ENCODE measurements around the gene CYP3A7.
"Not testable (repeated sequence)": the region's sequence is repeated elsewhere in the genome, so short reads cannot be mapped to it uniquely, and the experiment has no call there.

CYP3A7 gene

DNA sequence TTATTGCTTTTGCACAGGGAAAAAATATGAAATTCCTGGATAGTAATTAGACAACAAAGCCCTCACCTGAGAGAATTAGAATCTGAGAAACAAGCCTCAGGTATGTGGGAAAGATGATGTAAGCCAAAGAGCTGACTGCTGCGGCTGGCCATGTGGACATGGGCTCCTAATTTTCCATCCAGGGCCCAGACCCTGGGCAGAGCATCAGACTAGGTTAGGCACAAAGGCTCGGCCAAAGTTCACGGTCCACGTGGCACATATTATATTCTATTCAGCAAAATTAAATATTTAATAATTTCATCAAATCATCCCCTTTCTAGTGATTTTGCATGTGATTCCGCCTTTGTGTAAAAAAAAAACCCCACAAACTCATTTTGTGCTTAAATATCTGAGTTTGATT lies 43.9 kb upstream of the CYP3A7 start:
- peaks cover 38% of the 10 kb centered on the region for H3K27me3 Mint-ChIP-seq (ENCODE audit: low read depth, poor library complexity)
- H3K36me3 Mint-ChIP-seq (ENCODE audit: low read depth) = no peaks in the 10 kb centered on the region
- no peaks in the 10 kb centered on the region for H3K4me1 Mint-ChIP-seq
- H3K4me3 Mint-ChIP-seq = no peak overlapping the region
- H3K9me3 Mint-ChIP-seq = peaks cover 8% of the 10 kb centered on the region
- TF ChIP-seq, protein P1, sequence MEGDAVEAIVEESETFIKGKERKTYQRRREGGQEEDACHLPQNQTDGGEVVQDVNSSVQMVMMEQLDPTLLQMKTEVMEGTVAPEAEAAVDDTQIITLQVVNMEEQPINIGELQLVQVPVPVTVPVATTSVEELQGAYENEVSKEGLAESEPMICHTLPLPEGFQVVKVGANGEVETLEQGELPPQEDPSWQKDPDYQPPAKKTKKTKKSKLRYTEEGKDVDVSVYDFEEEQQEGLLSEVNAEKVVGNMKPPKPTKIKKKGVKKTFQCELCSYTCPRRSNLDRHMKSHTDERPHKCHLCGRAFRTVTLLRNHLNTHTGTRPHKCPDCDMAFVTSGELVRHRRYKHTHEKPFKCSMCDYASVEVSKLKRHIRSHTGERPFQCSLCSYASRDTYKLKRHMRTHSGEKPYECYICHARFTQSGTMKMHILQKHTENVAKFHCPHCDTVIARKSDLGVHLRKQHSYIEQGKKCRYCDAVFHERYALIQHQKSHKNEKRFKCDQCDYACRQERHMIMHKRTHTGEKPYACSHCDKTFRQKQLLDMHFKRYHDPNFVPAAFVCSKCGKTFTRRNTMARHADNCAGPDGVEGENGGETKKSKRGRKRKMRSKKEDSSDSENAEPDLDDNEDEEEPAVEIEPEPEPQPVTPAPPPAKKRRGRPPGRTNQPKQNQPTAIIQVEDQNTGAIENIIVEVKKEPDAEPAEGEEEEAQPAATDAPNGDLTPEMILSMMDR (IDR thresholded peaks at IDR 0.05) = no peak
- no peak overlapping the region for H3K27ac Mint-ChIP-seq
- no peak for DNase-seq

DNA sequence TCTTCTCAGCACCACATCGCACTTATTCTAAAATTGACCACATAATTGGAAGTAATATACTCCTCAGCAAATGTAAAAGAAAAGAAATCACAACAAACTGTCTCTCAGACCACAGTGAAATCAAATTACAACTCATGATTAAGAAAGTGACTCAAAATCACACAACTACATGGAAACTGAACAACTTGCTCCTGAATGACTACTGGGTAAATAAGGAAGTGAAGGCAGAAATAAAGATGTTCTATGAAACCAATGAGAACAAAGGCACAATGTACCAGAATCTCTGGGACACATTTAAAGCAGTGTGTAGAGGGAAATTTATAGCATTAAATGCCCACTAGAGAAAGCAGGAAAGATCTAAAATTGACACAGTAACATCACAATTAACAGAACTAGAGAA lies 38.4 kb upstream of the CYP3A7 start:
- H3K27ac Mint-ChIP-seq, DNase-seq: not testable (repeated sequence)

DNA sequence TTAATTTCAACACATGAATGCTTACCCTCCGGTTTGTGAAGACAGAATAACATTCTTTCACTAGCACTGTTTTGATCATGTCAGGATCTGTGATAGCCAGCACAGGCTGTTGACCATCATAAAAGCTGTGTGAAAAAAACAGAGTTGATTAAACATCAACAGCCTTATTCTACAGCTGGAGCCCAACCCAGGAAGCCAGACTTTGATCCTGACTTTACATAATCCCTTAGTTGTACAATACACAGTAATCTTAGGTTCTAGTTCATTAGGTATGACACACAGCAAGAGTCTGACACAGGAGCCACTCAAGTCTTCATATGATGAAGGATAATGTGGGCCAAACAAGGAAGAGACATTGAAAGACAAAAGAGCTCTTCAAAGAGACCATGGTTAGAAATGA lies 37.6 kb upstream of the CYP3A7 start:
- DNase-seq = no peak
- Mint-ChIP-seq H3K27ac (no peak overlapping the region), H3K4me1 (no peaks in the 10 kb centered on the region), H3K4me3 (no peak overlapping the region), H3K36me3 (ENCODE audit: low read depth) (no peaks in the 10 kb centered on the region), H3K27me3 (ENCODE audit: low read depth, poor library complexity) (peaks cover 39% of the 10 kb centered on the region), H3K9me3 (peaks cover 8% of the 10 kb centered on the region)
- TF ChIP-seq, protein P1 (IDR thresholded peaks at IDR 0.05) = no peak

More for the DNA sequence above, 38.4 kb upstream of the CYP3A7 start:
- H3K27me3 Mint-ChIP-seq (ENCODE audit: low read depth, poor library complexity) = peaks cover 43% of the 10 kb centered on the region
- H3K36me3 Mint-ChIP-seq (ENCODE audit: low read depth); H3K4me1 Mint-ChIP-seq; H3K9me3 Mint-ChIP-seq; H3K4me3 Mint-ChIP-seq: not testable (repeated sequence)

DNA sequence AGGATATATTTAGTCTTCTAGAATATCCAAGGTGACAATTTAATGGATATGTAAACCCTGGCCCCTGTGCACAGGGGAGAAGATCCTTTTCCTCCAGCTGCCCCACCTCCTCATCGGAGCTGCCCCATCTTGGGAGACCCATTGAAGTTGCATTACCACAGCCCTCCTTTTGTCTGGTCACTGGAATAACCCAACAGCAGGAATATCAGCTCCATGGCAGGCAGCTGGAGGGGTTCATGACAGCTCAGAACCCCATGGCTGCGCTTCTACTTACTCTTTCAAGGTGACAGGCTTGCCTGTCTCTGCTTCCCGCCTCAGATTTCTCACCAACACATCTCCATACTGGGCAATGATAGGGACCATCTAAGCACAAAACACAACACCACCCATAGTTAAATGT lies 34.5 kb upstream of the CYP3A7 start:
- not testable (repeated sequence) for H3K36me3 Mint-ChIP-seq (ENCODE audit: low read depth); H3K9me3 Mint-ChIP-seq; H3K27ac Mint-ChIP-seq; DNase-seq; H3K4me1 Mint-ChIP-seq; H3K4me3 Mint-ChIP-seq
- H3K27me3 Mint-ChIP-seq (ENCODE audit: low read depth, poor library complexity) = peaks cover 29% of the 10 kb centered on the region

DNA sequence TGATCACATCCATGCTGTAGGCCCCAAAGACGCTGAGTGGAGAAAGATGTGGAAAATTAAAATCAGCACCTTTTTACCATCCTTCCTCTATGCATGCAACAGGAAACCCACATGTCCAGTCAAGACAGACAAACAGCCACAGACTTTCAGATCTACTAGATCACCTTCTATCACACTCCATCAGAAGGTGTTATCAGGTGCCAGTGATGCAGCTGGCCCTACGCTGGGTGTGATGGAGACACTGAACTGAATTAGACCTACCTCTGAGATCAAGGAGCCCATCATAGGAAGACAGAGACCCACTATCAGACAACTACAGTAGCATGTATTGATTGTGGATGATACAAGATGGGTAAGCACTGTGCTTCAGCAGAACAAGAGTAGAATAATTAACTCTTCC lies 33.5 kb upstream of the CYP3A7 start:
- Mint-ChIP-seq H3K9me3 (no peaks in the 10 kb centered on the region), H3K4me3 (no peak overlapping the region), H3K4me1 (no peaks in the 10 kb centered on the region), H3K27me3 (ENCODE audit: low read depth, poor library complexity) (peaks cover 20% of the 10 kb centered on the region), H3K36me3 (ENCODE audit: low read depth) (no peaks in the 10 kb centered on the region), H3K27ac (no peak overlapping the region)
- no peak for DNase-seq
- TF ChIP-seq, protein P1 (IDR thresholded peaks at IDR 0.05) = no peak

DNA sequence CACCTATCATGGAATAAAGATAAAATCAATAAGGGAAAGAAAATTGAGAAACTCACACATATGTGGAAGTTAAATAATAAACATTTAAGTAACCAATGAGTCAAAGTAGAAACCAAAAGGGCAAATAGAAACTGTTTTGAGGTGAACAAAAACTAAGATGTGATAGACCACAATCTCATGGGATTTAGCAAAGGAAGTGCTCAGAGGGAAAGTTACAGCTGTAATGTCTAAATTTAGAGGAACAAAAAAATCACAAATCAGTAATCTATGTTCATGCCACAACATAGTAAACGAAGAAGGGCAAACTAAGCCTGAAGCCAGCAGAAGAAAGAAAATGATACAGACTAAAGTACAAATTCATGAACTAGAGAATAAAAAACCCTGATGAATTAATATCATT lies 32.7 kb upstream of the CYP3A7 start:
- Mint-ChIP-seq H3K4me3 (no peak overlapping the region), H3K27me3 (ENCODE audit: low read depth, poor library complexity) (peaks cover 17% of the 10 kb centered on the region), H3K36me3 (ENCODE audit: low read depth) (no peaks in the 10 kb centered on the region)

DNA sequence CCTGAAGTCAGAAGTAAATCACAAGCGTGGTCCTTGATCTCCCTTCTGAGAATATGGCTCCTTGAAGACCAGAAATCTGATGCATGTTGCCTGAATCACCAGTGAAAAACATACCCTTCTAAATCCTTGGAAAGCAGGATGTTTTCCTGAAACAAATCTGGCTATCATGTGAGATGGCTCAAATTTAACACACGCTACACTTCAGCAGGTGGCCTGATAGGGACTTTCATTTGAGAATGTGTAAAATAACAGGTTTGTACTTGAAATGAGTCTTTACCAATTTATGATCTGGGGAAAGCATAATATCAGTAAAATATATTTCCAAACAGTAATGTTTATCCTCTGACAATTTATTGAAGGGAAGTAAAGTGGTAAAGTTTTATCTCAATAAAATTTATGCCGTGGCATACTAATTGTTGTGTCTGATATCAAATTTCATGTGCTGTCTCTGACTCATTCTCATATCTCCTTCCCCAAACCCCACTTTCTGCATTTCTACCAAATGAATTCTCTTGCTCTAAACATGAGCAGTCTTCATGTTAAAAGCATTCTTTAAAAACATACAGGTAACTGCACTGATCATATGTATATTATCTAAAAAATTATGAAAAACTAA lies 31.6 kb upstream of the CYP3A7 start:
- no peak overlapping the region for H3K27ac Mint-ChIP-seq
- TF ChIP-seq, protein P1 (IDR thresholded peaks at IDR 0.05) = no peak
- no peak overlapping the region for H3K4me3 Mint-ChIP-seq
- no peak for DNase-seq
- peaks cover 19% of the 10 kb centered on the region for H3K27me3 Mint-ChIP-seq (ENCODE audit: low read depth, poor library complexity)
- no peaks in the 10 kb centered on the region for H3K9me3 Mint-ChIP-seq
- no peaks in the 10 kb centered on the region for H3K36me3 Mint-ChIP-seq (ENCODE audit: low read depth)
- H3K4me1 Mint-ChIP-seq = no peaks in the 10 kb centered on the region

More for the DNA sequence above, 32.7 kb upstream of the CYP3A7 start:
- Mint-ChIP-seq H3K9me3 (no peaks in the 10 kb centered on the region), H3K27ac (no peak overlapping the region), H3K4me1 (no peaks in the 10 kb centered on the region)
- DNase-seq = no peak
- TF ChIP-seq, protein P1 (IDR thresholded peaks at IDR 0.05) = no peak
